ENCODE measurements around the gene PTPRN2. TPM values are rescaled to one million over a fixed set of nuclear protein-coding genes. Genes with fewer than 3 reads are reported as not detected.

The PTPRN2 gene
- total and polyA plus RNA-seq, 2 donors, result 1.7 to 1.9 TPM

DNA sequence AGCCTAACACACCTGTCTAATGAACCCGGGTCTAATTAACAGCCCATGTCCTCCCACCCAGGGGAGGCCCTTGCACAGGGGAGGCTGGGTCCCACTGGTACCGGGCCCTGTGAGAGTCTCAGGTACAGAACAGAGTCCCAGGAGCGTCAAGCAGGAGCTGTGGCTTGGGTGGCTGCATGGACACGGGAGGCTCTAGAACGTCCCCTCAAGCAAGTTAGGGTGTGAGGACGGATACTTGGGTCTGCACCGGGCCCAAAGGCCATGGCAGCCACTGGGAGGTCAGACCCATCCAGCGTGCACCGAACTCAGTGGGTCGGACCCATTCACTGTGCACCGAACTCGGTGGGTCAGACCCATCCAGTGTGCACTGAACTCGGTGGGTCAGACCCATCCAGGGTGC, 941.1 kb downstream of the PTPRN2 start:
- Histone ChIP-seq H3K36me3 (ENCODE audit: control insufficient read depth in 2 of 2, insufficient read depth in 2 of 2, low read length in 1 of 2) (no peaks in the 10 kb centered on the region), H3K27me3 (ENCODE audit: control insufficient read depth in 2 of 2, insufficient read depth in 1 of 2, low read length in 1 of 2) (peaks cover 0 to 2% of the 10 kb centered on the region in 2 donors), H3K4me3 (ENCODE audit: low read length in 2 of 2) (no peak overlapping the region), H3K4me1 (ENCODE audit: control insufficient read depth in 2 of 2, insufficient read depth in 2 of 2, low read length in 2 of 2) (peaks cover 0 to 9% of the 10 kb centered on the region in 2 donors), H3K9me3 (ENCODE audit: control insufficient read depth in 2 of 2, insufficient read depth in 1 of 2, low read length in 1 of 2) (no peaks in the 10 kb centered on the region), H3K27ac (ENCODE audit: low read depth in 1 of 2, low read length in 1 of 2) (no peak overlapping the region)
- WGBS, result 98% methylated on average over 13 of the region's 13 CpGs
- no peak for DNase-seq (ENCODE audit: low read depth in 6 of 9, low spot score in 9 of 9)

DNA sequence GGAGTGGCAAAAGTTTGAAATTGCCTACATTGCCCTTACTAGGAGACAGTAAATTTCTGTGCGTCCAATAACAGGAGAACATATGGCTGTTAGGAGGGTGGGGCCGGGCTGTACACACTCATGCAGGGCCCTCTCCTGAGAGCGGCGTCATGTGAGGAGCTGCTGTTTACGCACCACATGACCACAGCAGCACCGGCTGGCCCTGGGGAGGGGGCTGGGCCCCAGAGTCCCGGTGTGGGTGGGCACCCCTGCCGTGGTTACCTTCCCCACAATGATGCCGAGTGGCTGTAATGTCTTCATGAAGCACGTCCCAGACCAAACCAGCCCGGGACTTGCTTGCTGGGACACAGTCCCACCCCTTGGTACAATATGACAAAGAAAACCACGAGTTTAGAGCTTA, 942.1 kb downstream of the PTPRN2 start:
- Histone ChIP-seq H3K4me3 (ENCODE audit: low read length in 2 of 2) (no peak overlapping the region), H3K27ac (ENCODE audit: low read depth in 1 of 2, low read length in 1 of 2) (no peak overlapping the region), H3K36me3 (ENCODE audit: control insufficient read depth in 2 of 2, insufficient read depth in 2 of 2, low read length in 1 of 2) (no peaks in the 10 kb centered on the region), H3K4me1 (ENCODE audit: control insufficient read depth in 2 of 2, insufficient read depth in 2 of 2, low read length in 2 of 2) (peaks cover 0 to 9% of the 10 kb centered on the region in 2 donors), H3K9me3 (ENCODE audit: control insufficient read depth in 2 of 2, insufficient read depth in 1 of 2, low read length in 1 of 2) (no peaks in the 10 kb centered on the region), H3K27me3 (ENCODE audit: control insufficient read depth in 2 of 2, insufficient read depth in 1 of 2, low read length in 1 of 2) (no peaks in the 10 kb centered on the region)
- WGBS, result 37% methylated on average over 12 of the region's 12 CpGs
- DNase-seq (ENCODE audit: low read depth in 6 of 9, low spot score in 9 of 9), result peak in 1 of 9 donors; percentile 41

DNA sequence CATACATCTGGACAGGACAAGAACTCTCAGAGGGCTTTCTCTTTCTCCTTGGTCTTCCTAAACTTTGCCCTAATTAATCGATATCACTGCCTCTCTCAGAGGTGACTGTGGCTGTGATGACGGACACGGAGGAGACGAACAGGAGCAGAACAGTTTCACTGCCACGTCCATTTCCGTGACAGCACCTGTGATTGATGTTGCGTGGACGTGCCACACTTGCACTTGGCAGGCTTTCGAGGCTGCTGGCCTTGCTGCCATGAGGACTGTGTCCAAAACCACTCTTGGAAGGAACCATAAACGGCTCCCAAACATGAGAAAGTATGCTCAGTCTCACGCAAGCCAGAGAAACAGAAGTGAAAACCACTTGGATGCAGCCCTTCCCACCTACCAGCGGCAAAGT, 942.7 kb downstream of the PTPRN2 start:
- no peak for DNase-seq (ENCODE audit: low read depth in 6 of 9, low spot score in 9 of 9)
- H3K27ac ChIP-seq (ENCODE audit: low read depth in 1 of 2, low read length in 1 of 2), result no peak overlapping the region
- WGBS, result 96% methylated on average over 12 of the region's 12 CpGs
- no peaks in the 10 kb centered on the region for H3K9me3 ChIP-seq (ENCODE audit: control insufficient read depth in 2 of 2, insufficient read depth in 1 of 2, low read length in 1 of 2)
- H3K4me3 ChIP-seq (ENCODE audit: low read length in 2 of 2), result no peak overlapping the region
- no peaks in the 10 kb centered on the region for H3K27me3 ChIP-seq (ENCODE audit: control insufficient read depth in 2 of 2, insufficient read depth in 1 of 2, low read length in 1 of 2)
- no peaks in the 10 kb centered on the region for H3K36me3 ChIP-seq (ENCODE audit: control insufficient read depth in 2 of 2, insufficient read depth in 2 of 2, low read length in 1 of 2)
- H3K4me1 ChIP-seq (ENCODE audit: control insufficient read depth in 2 of 2, insufficient read depth in 2 of 2, low read length in 2 of 2), result peaks cover 0 to 9% of the 10 kb centered on the region in 2 donors

DNA sequence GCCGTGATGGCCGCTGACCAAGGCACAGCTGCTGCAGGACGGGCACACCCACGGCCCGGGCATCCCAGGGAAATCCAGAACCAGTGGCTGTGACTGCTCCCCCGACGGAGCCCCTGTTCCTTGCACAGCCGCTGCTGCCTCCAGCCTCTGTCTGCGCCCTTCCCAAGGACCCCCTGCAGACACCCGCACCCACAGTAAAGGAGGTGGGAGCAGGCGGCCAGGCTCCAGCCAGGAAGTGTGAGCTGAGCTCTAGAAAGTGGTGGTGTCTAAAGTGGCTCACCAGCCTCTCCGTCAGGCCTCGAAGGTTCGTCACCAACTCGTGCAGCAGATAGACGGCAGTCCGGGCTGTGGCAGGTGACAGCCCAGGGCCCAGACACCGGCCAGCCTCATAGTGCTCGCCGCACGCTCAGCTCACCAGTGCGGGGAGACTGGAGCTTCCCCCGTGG, 944.1 kb downstream of the PTPRN2 start:
- WGBS, result 95% methylated on average over 23 of the region's 23 CpGs
- Histone ChIP-seq H3K27ac (ENCODE audit: low read depth in 1 of 2, low read length in 1 of 2) (no peak overlapping the region), H3K4me3 (ENCODE audit: low read length in 2 of 2) (no peak overlapping the region), H3K27me3 (ENCODE audit: control insufficient read depth in 2 of 2, insufficient read depth in 1 of 2, low read length in 1 of 2) (no peaks in the 10 kb centered on the region), H3K9me3 (ENCODE audit: control insufficient read depth in 2 of 2, insufficient read depth in 1 of 2, low read length in 1 of 2) (no peaks in the 10 kb centered on the region), H3K4me1 (ENCODE audit: control insufficient read depth in 2 of 2, insufficient read depth in 2 of 2, low read length in 2 of 2) (peaks cover 0 to 9% of the 10 kb centered on the region in 2 donors), H3K36me3 (ENCODE audit: control insufficient read depth in 2 of 2, insufficient read depth in 2 of 2, low read length in 1 of 2) (no peaks in the 10 kb centered on the region)
- no peak for DNase-seq (ENCODE audit: low read depth in 6 of 9, low spot score in 9 of 9)

DNA sequence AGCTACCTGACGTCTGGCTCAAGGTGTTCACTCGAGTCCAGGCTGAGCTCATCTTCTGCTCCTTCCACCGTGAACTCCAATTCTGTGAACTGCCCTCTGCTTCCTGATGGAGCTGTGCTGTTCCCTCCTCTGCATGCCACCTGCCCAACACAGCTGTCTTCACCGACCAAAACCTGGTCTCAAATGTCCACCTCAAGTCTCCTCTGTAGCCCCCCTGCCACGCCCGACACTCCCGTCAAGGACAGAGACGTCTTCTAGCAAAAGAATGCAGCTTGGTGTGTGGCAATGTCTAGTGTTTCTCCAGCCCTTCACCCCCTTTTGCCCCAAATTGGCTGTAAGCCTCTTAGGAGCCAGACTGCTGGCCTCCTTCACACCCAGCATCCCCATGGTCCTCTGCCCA, 945.8 kb downstream of the PTPRN2 start:
- no peak for DNase-seq (ENCODE audit: low read depth in 6 of 9, low spot score in 9 of 9)
- WGBS, result 86% methylated on average over 8 of the region's 8 CpGs
- H3K27me3 ChIP-seq (ENCODE audit: control insufficient read depth in 2 of 2, insufficient read depth in 1 of 2, low read length in 1 of 2), result peaks cover 0 to 5% of the 10 kb centered on the region in 2 donors
- peaks cover 0 to 9% of the 10 kb centered on the region in 2 donors for H3K4me1 ChIP-seq (ENCODE audit: control insufficient read depth in 2 of 2, insufficient read depth in 2 of 2, low read length in 2 of 2)
- no peak overlapping the region for H3K27ac ChIP-seq (ENCODE audit: low read depth in 1 of 2, low read length in 1 of 2)
- H3K36me3 ChIP-seq (ENCODE audit: control insufficient read depth in 2 of 2, insufficient read depth in 2 of 2, low read length in 1 of 2), result no peaks in the 10 kb centered on the region
- H3K9me3 ChIP-seq (ENCODE audit: control insufficient read depth in 2 of 2, insufficient read depth in 1 of 2, low read length in 1 of 2), result no peaks in the 10 kb centered on the region
- no peak overlapping the region for H3K4me3 ChIP-seq (ENCODE audit: low read length in 2 of 2)

DNA sequence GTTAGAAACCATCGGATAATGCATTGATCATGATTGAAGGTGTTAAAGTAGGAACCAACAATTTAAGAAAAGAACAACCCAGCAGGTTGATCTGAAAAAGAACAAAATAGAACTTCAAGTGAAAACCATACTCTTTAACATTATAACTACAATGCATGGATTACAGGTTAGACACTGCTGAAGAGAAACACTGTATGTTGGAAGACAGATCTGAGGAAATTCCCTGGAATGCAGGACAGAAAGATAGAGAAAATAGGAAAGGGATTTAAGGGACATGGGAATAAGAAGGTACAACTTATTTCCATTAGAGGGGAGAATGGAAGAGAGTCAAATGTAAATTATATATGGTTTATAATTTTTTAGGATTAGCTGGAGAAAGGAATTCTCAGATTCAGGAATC, 947.5 kb downstream of the PTPRN2 start:
- H3K27ac ChIP-seq (ENCODE audit: low read depth in 1 of 2, low read length in 1 of 2), result no peak overlapping the region
- no peaks in the 10 kb centered on the region for H3K9me3 ChIP-seq (ENCODE audit: control insufficient read depth in 2 of 2, insufficient read depth in 1 of 2, low read length in 1 of 2)
- no peaks in the 10 kb centered on the region for H3K36me3 ChIP-seq (ENCODE audit: control insufficient read depth in 2 of 2, insufficient read depth in 2 of 2, low read length in 1 of 2)
- DNase-seq (ENCODE audit: low read depth in 6 of 9, low spot score in 9 of 9), result no peak
- no peaks in the 10 kb centered on the region for H3K4me1 ChIP-seq (ENCODE audit: control insufficient read depth in 2 of 2, insufficient read depth in 2 of 2, low read length in 2 of 2)
- 100% methylated on average over 1 of the region's 1 CpG for WGBS
- peaks cover 3 to 5% of the 10 kb centered on the region in 2 donors for H3K27me3 ChIP-seq (ENCODE audit: control insufficient read depth in 2 of 2, insufficient read depth in 1 of 2, low read length in 1 of 2)
- no peak overlapping the region for H3K4me3 ChIP-seq (ENCODE audit: low read length in 2 of 2)

DNA sequence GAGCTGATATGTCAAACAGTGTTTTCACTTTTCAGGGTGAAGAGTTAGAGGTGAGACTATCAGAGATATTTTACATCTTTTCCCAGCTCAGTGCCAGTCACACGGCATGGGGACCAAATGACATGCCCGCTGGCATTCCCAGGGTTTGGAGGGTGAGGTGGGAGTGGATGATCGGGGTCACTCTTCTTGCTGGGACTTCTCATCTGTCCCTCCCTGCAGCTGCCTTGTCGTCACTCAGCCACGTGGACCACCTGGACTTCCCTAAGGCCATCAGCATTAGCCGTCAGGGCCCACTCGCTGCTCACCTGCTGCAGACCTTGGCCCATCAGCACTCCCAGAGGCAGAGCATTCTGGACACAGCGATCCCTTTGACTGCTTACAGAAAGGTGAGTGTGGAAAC, 949.1 kb downstream of the PTPRN2 start:
- Histone ChIP-seq H3K4me3 (ENCODE audit: low read length in 2 of 2) (no peak overlapping the region), H3K9me3 (ENCODE audit: control insufficient read depth in 2 of 2, insufficient read depth in 1 of 2, low read length in 1 of 2) (no peaks in the 10 kb centered on the region), H3K27ac (ENCODE audit: low read depth in 1 of 2, low read length in 1 of 2) (no peak overlapping the region), H3K4me1 (ENCODE audit: control insufficient read depth in 2 of 2, insufficient read depth in 2 of 2, low read length in 2 of 2) (no peaks in the 10 kb centered on the region), H3K27me3 (ENCODE audit: control insufficient read depth in 2 of 2, insufficient read depth in 1 of 2, low read length in 1 of 2) (peaks cover 3 to 14% of the 10 kb centered on the region in 2 donors), H3K36me3 (ENCODE audit: control insufficient read depth in 2 of 2, insufficient read depth in 2 of 2, low read length in 1 of 2) (no peaks in the 10 kb centered on the region)
- no peak for DNase-seq (ENCODE audit: low read depth in 6 of 9, low spot score in 9 of 9)
- WGBS, result 96% methylated on average over 8 of the region's 8 CpGs

DNA sequence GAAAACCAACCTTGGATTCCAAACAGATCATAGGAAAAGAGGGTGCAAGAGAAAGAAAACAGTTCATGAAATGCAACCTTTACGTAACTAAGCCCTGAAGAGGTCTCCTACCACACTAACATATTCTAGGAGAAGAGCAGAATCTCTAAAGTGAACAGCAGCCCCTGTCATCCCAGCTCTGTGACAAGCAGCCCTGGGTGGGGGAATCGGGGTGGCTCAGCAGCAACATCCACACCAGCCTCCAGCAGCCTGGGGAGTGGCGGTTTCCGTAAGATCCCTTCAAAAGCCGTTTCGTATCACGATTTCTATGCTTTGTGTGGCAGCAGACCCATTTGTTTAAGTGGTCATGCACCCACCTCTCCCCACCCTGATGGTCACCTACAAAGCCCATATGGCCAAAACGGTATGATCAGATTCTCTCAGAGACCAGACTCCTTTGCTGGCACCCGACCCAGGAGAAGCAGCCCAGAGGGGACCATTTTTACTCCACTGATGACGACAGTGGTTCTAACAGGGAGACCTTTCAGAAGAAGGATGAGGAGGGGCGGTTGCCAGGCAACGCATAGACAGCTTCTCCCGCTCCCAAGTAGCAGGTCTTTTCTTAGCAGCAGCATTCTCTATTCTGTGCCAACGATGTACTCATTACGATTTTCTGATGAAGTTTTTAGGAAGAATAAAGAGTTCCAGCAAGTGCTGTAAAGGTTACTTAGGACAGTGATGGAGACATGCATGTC, 950.2 kb downstream of the PTPRN2 start:
- Histone ChIP-seq H3K36me3 (ENCODE audit: control insufficient read depth in 2 of 2, insufficient read depth in 2 of 2, low read length in 1 of 2) (no peaks in the 10 kb centered on the region), H3K4me3 (ENCODE audit: low read length in 2 of 2) (no peak overlapping the region), H3K4me1 (ENCODE audit: control insufficient read depth in 2 of 2, insufficient read depth in 2 of 2, low read length in 2 of 2) (no peaks in the 10 kb centered on the region), H3K27me3 (ENCODE audit: control insufficient read depth in 2 of 2, insufficient read depth in 1 of 2, low read length in 1 of 2) (peaks cover 3 to 17% of the 10 kb centered on the region in 2 donors), H3K27ac (ENCODE audit: low read depth in 1 of 2, low read length in 1 of 2) (no peak overlapping the region), H3K9me3 (ENCODE audit: control insufficient read depth in 2 of 2, insufficient read depth in 1 of 2, low read length in 1 of 2) (no peaks in the 10 kb centered on the region)
- no peak for DNase-seq (ENCODE audit: low read depth in 6 of 9, low spot score in 9 of 9)
- WGBS, result 91% methylated on average over 15 of the region's 15 CpGs

DNA sequence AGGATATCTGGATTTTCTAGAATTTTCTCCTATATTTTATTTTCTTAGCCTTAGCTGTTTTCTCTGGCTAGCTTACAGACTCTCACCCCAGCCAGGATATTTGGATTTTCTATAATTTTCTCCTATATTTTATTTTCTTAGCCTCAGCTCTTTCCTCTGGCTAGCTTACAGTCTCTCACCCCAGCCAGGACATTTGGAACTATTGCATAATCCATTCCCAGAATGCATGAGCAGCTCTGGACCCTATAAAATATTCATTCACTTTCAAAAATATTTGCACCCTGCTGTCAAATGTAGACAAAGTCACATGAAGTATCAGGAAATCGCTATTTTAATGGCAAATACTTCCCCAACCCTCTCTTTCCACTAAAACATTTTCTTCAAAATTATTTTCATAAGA, 952.0 kb downstream of the PTPRN2 start:
- H3K36me3 ChIP-seq (ENCODE audit: control insufficient read depth in 2 of 2, insufficient read depth in 2 of 2, low read length in 1 of 2), result no peaks in the 10 kb centered on the region
- H3K27ac ChIP-seq (ENCODE audit: low read depth in 1 of 2, low read length in 1 of 2), result no peak overlapping the region
- 92% methylated on average over 1 of the region's 1 CpG for WGBS
- peaks cover 5 to 20% of the 10 kb centered on the region in 2 donors for H3K27me3 ChIP-seq (ENCODE audit: control insufficient read depth in 2 of 2, insufficient read depth in 1 of 2, low read length in 1 of 2)
- H3K4me3 ChIP-seq (ENCODE audit: low read length in 2 of 2), result no peak overlapping the region
- H3K4me1 ChIP-seq (ENCODE audit: control insufficient read depth in 2 of 2, insufficient read depth in 2 of 2, low read length in 2 of 2), result no peaks in the 10 kb centered on the region
- DNase-seq (ENCODE audit: low read depth in 6 of 9, low spot score in 9 of 9), result no peak
- H3K9me3 ChIP-seq (ENCODE audit: control insufficient read depth in 2 of 2, insufficient read depth in 1 of 2, low read length in 1 of 2), result no peaks in the 10 kb centered on the region

Data from thymus (tissue), 11 donors.